Hepatocyte (in vitro differentiated cells): ENCODE measurements around the gene ZDHHC14. TPM values are rescaled to one million over a fixed set of nuclear protein-coding genes. Genes with fewer than 3 reads are reported as not detected.

ENCODE experiments used
- DNase-seq: peaks from one replicate; pipeline ENCODE4 v3.0.0-alpha.2; 2016; ENCODE audit warnings: low spot score
- H2AFZ ChIP-seq: fragments of 200-600 bp; sonication (generic); 2 replicates; pipeline ENCODE4 v1.6.0; 2016; ENCODE audit warnings: antibody characterized with exemption, mild to moderate bottlenecking
- H3K27ac ChIP-seq: fragments of 200-600 bp; sonication (generic); 2 replicates; pipeline ENCODE4 v1.5.1; 2016; ENCODE audit warnings: mild to moderate bottlenecking
- H3K27me3 ChIP-seq: fragments of 200-600 bp; sonication (generic); 2 replicates; pipeline ENCODE4 v1.6.1; 2016
- H3K36me3 ChIP-seq: fragments of 200-600 bp; sonication (generic); replicated peaks from 2 replicates; pipeline ENCODE4 v1.5.1; 2016; ENCODE audit warnings: low read depth; ENCODE audit not compliant: insufficient read depth
- H3K4me1 ChIP-seq: fragments of 200-600 bp; sonication (generic); 2 replicates; pipeline ENCODE4 v1.5.1; 2016; ENCODE audit warnings: mild to moderate bottlenecking, moderate library complexity; ENCODE audit not compliant: insufficient read depth
- H3K4me2 ChIP-seq: fragments of 200-600 bp; sonication (generic); 2 replicates; pipeline ENCODE4 v1.6.0; 2016
- H3K4me3 ChIP-seq: fragments of 200-600 bp; sonication (generic); 2 replicates; pipeline ENCODE4 v1.5.1; 2016; ENCODE audit warnings: mild to moderate bottlenecking
- H3K79me2 ChIP-seq: fragments of 200-600 bp; sonication (generic); 2 replicates; pipeline ENCODE4 v1.6.0; 2017; ENCODE audit warnings: mild to moderate bottlenecking
- H3K9me2 ChIP-seq: fragments of 200-600 bp; sonication (generic); replicated peaks from 2 replicates; pipeline ENCODE4 v1.6.0; 2017; ENCODE audit warnings: mild to moderate bottlenecking; ENCODE audit not compliant: insufficient read depth
- H3K9me3 ChIP-seq: fragments of 200-600 bp; sonication (generic); 2 replicates; pipeline ENCODE4 v1.5.1; 2016; ENCODE audit warnings: low read depth, mild to moderate bottlenecking
- H4K20me1 ChIP-seq: fragments of 200-600 bp; sonication (generic); 2 replicates; pipeline ENCODE4 v1.6.0; 2016; ENCODE audit warnings: mild to moderate bottlenecking; ENCODE audit not compliant: insufficient read depth, poor library complexity, severe bottlenecking
- EZH2 ChIP-seq: fragments of 200-600 bp; sonication (generic); IDR thresholded peaks from 2 replicates; pipeline ENCODE4 v1.6.1; 2016; ENCODE audit warnings: antibody characterized with exemption, mild to moderate bottlenecking, borderline replicate concordance
- EZH2phosphoT487 ChIP-seq: fragments of 200-600 bp; sonication (generic); IDR thresholded peaks from one replicate; pipeline ENCODE4 v1.6.1; 2018; ENCODE audit warnings: antibody characterized with exemption, mild to moderate bottlenecking, low read depth, moderate library complexity; ENCODE audit not compliant: unreplicated experiment, severe bottlenecking
- WGBS: methylation state at CpG from one replicate; pipeline ENCODE4 v1.1.6; 2016; ENCODE audit warnings: low lambda C conversion rate; ENCODE audit errors: missing lambda C conversion rate; 5-methylcytosine and 5-hydroxymethylcytosine counted together
- polyA plus RNA-seq: library from polyadenylated mRNA; unstranded; fragments of >200 nt; fragmentation: Nextera tagmentation; extraction: Ambion mirVana; gene quantifications from 2 replicates; pipeline ENCODE4 v1.2.1, GENCODE V29; 2016
- total RNA-seq: library from RNA; depleted of rRNA; stranded (reverse); fragments of >200 nt; gene quantifications from 2 replicates; pipeline ENCODE4 v1.2.3, GENCODE V29; 2014
- TF ChIP-seq, protein P1 (sequence below): fragments of 200-600 bp; sonication (generic); IDR thresholded peaks from 2 replicates; pipeline ENCODE4 v1.5.1; 2016; ENCODE audit warnings: antibody characterized with exemption, mild to moderate bottlenecking; ENCODE audit not compliant: poor library complexity

Gene ZDHHC14
- total and polyA plus RNA-seq, 2 experiments from 2014 or later = 11.8 to 25.2 TPM

DNA sequence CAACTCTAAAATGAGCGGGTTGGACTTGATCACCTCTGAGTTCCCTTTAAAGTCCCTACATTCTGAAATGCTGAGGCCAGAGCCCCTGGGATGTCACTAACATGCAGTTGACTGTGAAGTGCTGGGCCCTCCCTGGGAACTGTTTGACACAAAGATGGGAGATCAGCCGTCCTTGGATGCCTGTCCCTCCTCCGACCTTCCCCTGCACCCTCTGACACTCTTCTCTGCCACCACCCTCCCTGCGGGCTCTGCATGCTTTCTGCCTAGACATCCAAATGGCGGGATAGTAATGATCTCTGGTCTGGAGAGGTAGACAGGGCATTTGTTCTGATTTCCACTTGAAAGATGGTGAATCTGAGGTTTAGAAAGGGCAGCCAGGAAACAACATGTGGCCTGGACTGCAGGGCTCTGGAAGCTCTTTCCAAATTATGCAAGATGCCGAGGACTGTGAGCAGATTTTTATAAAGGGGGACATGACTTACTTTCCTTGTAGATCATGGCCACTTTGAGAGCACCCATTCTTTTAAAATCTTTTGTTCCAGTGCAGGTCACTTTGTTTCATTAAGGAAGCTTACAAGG is 113.2 kb downstream of the ZDHHC14 start:
- Histone ChIP-seq H3K79me2 (peaks cover 11% of the 10 kb centered on the region), H3K36me3 (no peaks in the 10 kb centered on the region), H3K9me2 (no peaks in the 10 kb centered on the region), H3K4me2 (no peak overlapping the region), H3K9me3 (no peaks in the 10 kb centered on the region), H3K4me1 (peaks cover 3% of the 10 kb centered on the region), H2AFZ (no peak overlapping the region), H4K20me1 (no peaks in the 10 kb centered on the region), H3K27me3 (no peaks in the 10 kb centered on the region), H3K4me3 (no peak overlapping the region), H3K27ac (no peak overlapping the region)
- no peak for DNase-seq
- 72% methylated on average over 6 of the region's 6 CpGs for WGBS
- TF ChIP-seq, protein P1, sequence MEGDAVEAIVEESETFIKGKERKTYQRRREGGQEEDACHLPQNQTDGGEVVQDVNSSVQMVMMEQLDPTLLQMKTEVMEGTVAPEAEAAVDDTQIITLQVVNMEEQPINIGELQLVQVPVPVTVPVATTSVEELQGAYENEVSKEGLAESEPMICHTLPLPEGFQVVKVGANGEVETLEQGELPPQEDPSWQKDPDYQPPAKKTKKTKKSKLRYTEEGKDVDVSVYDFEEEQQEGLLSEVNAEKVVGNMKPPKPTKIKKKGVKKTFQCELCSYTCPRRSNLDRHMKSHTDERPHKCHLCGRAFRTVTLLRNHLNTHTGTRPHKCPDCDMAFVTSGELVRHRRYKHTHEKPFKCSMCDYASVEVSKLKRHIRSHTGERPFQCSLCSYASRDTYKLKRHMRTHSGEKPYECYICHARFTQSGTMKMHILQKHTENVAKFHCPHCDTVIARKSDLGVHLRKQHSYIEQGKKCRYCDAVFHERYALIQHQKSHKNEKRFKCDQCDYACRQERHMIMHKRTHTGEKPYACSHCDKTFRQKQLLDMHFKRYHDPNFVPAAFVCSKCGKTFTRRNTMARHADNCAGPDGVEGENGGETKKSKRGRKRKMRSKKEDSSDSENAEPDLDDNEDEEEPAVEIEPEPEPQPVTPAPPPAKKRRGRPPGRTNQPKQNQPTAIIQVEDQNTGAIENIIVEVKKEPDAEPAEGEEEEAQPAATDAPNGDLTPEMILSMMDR = no peak
- TF ChIP-seq EZH2 = no peak
- TF ChIP-seq EZH2phosphoT487 = no peak

DNA sequence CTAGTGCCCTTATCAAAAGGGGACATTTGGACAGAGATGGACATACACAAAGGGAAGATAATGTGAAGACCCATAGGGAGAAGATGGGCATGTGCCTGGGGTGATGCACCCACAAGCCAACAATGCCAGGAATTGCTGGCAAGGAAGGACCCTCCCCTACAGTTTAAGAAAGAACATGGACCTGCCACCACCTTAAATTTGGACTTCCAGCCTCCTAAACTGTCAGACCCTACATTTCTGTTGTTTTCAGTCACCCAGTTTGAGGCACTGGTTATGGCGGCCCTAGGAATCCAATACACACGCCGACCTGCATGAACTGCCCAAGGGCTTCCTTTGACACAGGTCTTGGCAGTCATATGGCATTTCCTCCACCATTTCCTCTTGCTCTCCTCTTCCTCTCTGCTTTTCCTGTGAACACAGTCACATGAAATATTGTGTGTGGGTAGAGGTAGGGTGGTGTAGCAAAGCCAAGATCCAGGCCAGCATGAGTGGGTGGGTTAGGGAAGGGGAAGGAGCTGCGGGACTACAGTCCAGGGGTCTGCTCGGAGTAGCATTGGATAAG is 115.6 kb downstream of the ZDHHC14 start:
- TF ChIP-seq, protein P1 = no peak
- TF ChIP-seq EZH2 (no peak), EZH2phosphoT487 (no peak)
- DNase-seq = no peak
- 99% methylated on average over 5 of the region's 5 CpGs for WGBS

DNA sequence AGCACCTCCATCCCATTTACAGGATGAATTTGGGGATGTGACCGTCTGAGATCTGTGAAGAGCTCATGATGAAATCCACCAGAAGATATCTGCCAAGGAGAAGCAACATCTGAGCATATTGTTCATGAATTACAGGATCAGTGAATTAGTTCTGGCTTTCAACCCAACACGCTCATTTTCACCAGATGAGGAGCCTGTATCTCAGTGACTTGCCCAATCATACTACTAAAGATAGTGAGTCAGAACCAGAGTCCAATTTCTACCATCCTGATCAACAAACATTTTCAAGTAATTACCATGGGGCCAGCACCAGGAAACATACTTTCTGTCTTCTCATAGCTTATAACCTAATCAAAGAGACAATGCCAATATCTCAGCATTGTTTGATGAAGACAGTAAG is 116.6 kb downstream of the ZDHHC14 start:
- TF ChIP-seq EZH2 = no peak
- no peak for TF ChIP-seq EZH2phosphoT487
- 92% methylated on average over 2 of the region's 2 CpGs for WGBS
- Histone ChIP-seq H3K27ac (no peak overlapping the region), H4K20me1 (no peaks in the 10 kb centered on the region), H3K9me3 (no peaks in the 10 kb centered on the region), H3K4me1 (no peaks in the 10 kb centered on the region), H3K79me2 (no peaks in the 10 kb centered on the region), H3K36me3 (no peaks in the 10 kb centered on the region), H3K27me3 (no peaks in the 10 kb centered on the region), H3K4me2 (no peak overlapping the region), H3K9me2 (no peaks in the 10 kb centered on the region), H2AFZ (no peak overlapping the region), H3K4me3 (no peak overlapping the region)
- no peak for DNase-seq

More for the DNA sequence above, 115.6 kb downstream of the ZDHHC14 start:
- Histone ChIP-seq H3K27ac (no peak overlapping the region), H3K4me2 (no peak overlapping the region), H3K9me3 (no peaks in the 10 kb centered on the region), H3K4me3 (no peak overlapping the region), H3K79me2 (peaks cover under 1% of the 10 kb centered on the region), H4K20me1 (no peaks in the 10 kb centered on the region), H3K4me1 (no peaks in the 10 kb centered on the region), H2AFZ (no peak overlapping the region), H3K36me3 (no peaks in the 10 kb centered on the region), H3K9me2 (no peaks in the 10 kb centered on the region), H3K27me3 (no peaks in the 10 kb centered on the region)

DNA sequence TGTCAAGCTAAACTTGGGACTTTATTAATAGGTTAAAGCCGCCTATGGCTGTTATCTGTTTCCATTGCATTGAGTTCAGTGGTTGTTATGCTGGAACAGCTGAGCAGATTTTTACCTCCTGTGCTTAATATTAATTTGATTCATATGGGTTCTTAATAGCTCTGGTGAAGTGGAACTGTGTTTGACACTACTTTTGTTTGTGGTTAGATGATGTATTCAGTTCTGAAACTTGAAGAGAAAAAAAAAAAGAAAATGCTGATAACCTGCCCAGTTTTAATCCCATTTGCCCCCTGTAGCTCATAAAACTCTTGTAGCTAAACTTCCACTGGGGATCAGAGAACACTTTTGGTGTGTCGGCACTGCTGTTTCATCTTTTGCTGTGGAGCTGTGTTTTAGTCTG is 117.8 kb downstream of the ZDHHC14 start:
- TF ChIP-seq EZH2 = no peak
- TF ChIP-seq, protein P1 = no peak
- no peak for TF ChIP-seq EZH2phosphoT487
- Histone ChIP-seq H3K4me3 (no peak overlapping the region), H3K27ac (no peak overlapping the region), H2AFZ (no peak overlapping the region), H3K79me2 (no peaks in the 10 kb centered on the region), H3K27me3 (no peaks in the 10 kb centered on the region), H3K9me2 (no peaks in the 10 kb centered on the region), H3K36me3 (no peaks in the 10 kb centered on the region), H3K4me1 (no peaks in the 10 kb centered on the region), H3K9me3 (no peaks in the 10 kb centered on the region), H4K20me1 (no peaks in the 10 kb centered on the region), H3K4me2 (no peak overlapping the region)
- DNase-seq = no peak
- 87% methylated on average over 2 of the region's 2 CpGs for WGBS
